WTC11 (cell line): ENCODE results near the gene MESP2. TPM values are rescaled to one million over a fixed set of nuclear protein-coding genes. Genes with fewer than 3 reads are reported as not detected.

Experiments used
- ATAC-seq: fragments of 200-7000 bp; cut with Tn5 transposase; 2 replicates; pipeline ENCODE4 v1.10.0; 2021; ENCODE audit warnings: mild to moderate bottlenecking, moderate library complexity
- CTCF ChIA-PET: fragments of 300-600 bp; sonication (Branson Sonifier 250); formaldehyde crosslinking; loops from one replicate; lab custom pipeline; 2021; ENCODE audit warnings: antibody characterized with exemption; lab: Charles Lee
- POLR2A ChIA-PET: fragments of 350-600 bp; sonication (Branson Sonifier 250); formaldehyde crosslinking; loops from one replicate; lab custom pipeline; 2021; ENCODE audit warnings: antibody characterized with exemption; lab: Charles Lee
- DNase-seq: peaks from one replicate; pipeline ENCODE4 v3.0.0; 2021; ENCODE audit warnings: low spot score
- H3K27ac Mint-ChIP-seq: 2 replicates; pipeline ENCODE4 v1.8.0; 2021; ENCODE audit warnings: mixed read lengths
- H3K27me3 Mint-ChIP-seq: 2 replicates; pipeline ENCODE4 v1.8.0; 2021; ENCODE audit warnings: low read depth, mild to moderate bottlenecking, moderate library complexity, mixed read lengths
- H3K36me3 Mint-ChIP-seq: 2 replicates; pipeline ENCODE4 v1.8.0; 2021; ENCODE audit warnings: mixed read lengths
- H3K4me1 Mint-ChIP-seq: 2 replicates; pipeline ENCODE4 v1.8.0; 2022; ENCODE audit warnings: mixed read lengths
- H3K4me3 Mint-ChIP-seq: 2 replicates; pipeline ENCODE4 v1.8.0; 2021; ENCODE audit warnings: mild to moderate bottlenecking, moderate library complexity, mixed read lengths
- H3K9me3 Mint-ChIP-seq: 2 replicates; pipeline ENCODE4 v1.8.0; 2021; ENCODE audit warnings: mixed read lengths
- CREB1 ChIP-seq: sonication (generic); formaldehyde crosslinking; IDR thresholded peaks from 2 replicates; pipeline ENCODE4 v1.8.0; 2023; ENCODE audit warnings: mild to moderate bottlenecking, missing genetic modification reagents
- ESRRA ChIP-seq: sonication (generic); formaldehyde crosslinking; IDR thresholded peaks from 2 replicates; pipeline ENCODE4 v1.8.1; 2022; ENCODE audit warnings: mild to moderate bottlenecking, missing genetic modification reagents, borderline replicate concordance
- GABPB1 ChIP-seq: sonication (generic); formaldehyde crosslinking; IDR thresholded peaks from 2 replicates; pipeline ENCODE4 v1.8.1; 2023; ENCODE audit warnings: mild to moderate bottlenecking, missing genetic modification reagents
- HMGA2 ChIP-seq: fragments of 250-450 bp; sonication (Bioruptor Pico); IDR thresholded peaks from 2 replicates; pipeline ENCODE4 v1.4.0; 2021; ENCODE audit warnings: mild to moderate bottlenecking, moderate library complexity
- HMGXB4 ChIP-seq: sonication (generic); formaldehyde crosslinking; IDR thresholded peaks from 2 replicates; pipeline ENCODE4 v1.8.1; 2023; ENCODE audit warnings: mild to moderate bottlenecking, moderate library complexity, missing genetic modification reagents
- JAZF1 ChIP-seq: fragments of 250-450 bp; sonication (Bioruptor Pico); IDR thresholded peaks from 2 replicates; pipeline ENCODE4 v1.9.0; 2021; ENCODE audit warnings: moderate library complexity, mild to moderate bottlenecking, inconsistent platforms
- JUN ChIP-seq: sonication (generic); formaldehyde crosslinking; IDR thresholded peaks from 2 replicates; pipeline ENCODE4 v1.8.0; 2023; ENCODE audit warnings: mild to moderate bottlenecking, missing genetic modification reagents
- NR1H2 ChIP-seq: sonication (generic); formaldehyde crosslinking; IDR thresholded peaks from 2 replicates; pipeline ENCODE4 v1.9.0; 2021; ENCODE audit warnings: mild to moderate bottlenecking, moderate library complexity, missing genetic modification reagents
- NR2C2 ChIP-seq: sonication (generic); formaldehyde crosslinking; IDR thresholded peaks from 2 replicates; pipeline ENCODE4 v1.8.0; 2022; ENCODE audit warnings: mild to moderate bottlenecking, missing genetic modification reagents
- NR3C1 ChIP-seq: sonication (generic); formaldehyde crosslinking; conservative IDR thresholded peaks from 2 replicates; pipeline ENCODE4 v1.8.1; 2023; ENCODE audit warnings: low read depth, mild to moderate bottlenecking, missing genetic modification reagents
- USF1 ChIP-seq: sonication (generic); formaldehyde crosslinking; IDR thresholded peaks from 2 replicates; pipeline ENCODE4 v1.8.0; 2022; ENCODE audit warnings: mild to moderate bottlenecking, missing genetic modification reagents
- USF2 ChIP-seq: sonication (generic); formaldehyde crosslinking; IDR thresholded peaks from 2 replicates; pipeline ENCODE4 v1.8.1; 2023; ENCODE audit warnings: mild to moderate bottlenecking, missing genetic modification reagents, moderate library complexity
- ZBTB21 ChIP-seq: sonication (generic); formaldehyde crosslinking; IDR thresholded peaks from 2 replicates; pipeline ENCODE4 v1.8.1; 2023; ENCODE audit warnings: mild to moderate bottlenecking, missing genetic modification reagents, borderline replicate concordance
- ZNF138 ChIP-seq: sonication (generic); formaldehyde crosslinking; conservative IDR thresholded peaks from 2 replicates; pipeline ENCODE4 v1.8.1; 2022; ENCODE audit warnings: mild to moderate bottlenecking, moderate library complexity, missing genetic modification reagents
- ZNF263 ChIP-seq: sonication (generic); formaldehyde crosslinking; IDR thresholded peaks from 2 replicates; pipeline ENCODE4 v1.8.1; 2022; ENCODE audit warnings: low read depth, mild to moderate bottlenecking, moderate library complexity, missing genetic modification reagents
- ZNF281 ChIP-seq: sonication (generic); formaldehyde crosslinking; IDR thresholded peaks from 2 replicates; pipeline ENCODE4 v1.8.0; 2023; ENCODE audit warnings: mild to moderate bottlenecking, missing genetic modification reagents
- ZNF671 ChIP-seq: fragments of 250-450 bp; sonication (Bioruptor Pico); IDR thresholded peaks from 2 replicates; pipeline ENCODE4 v1.8.0; 2021; ENCODE audit warnings: mild to moderate bottlenecking
- total RNA-seq: library from RNA; stranded (reverse); gene quantifications from 3 replicates; pipeline ENCODE4 v1.2.3, GENCODE V29; 2021

The MESP2 gene
- total RNA-seq, 1 experiment from 2014 or later = 0.68 TPM

GRCh38 chr15:89826671-89827655 is 50.8 kb downstream of the MESP2 start:
- ChIA-PET POLR2A (no interaction called here), CTCF (interaction anchor here (1.2 to 4.1 kb wide), 2 partner anchors 66 to 87 kb away, joined by 3 to 26 read pairs; no protein-coding TSS in a partner anchor)
- Mint-ChIP-seq H3K27me3 (no peaks in the 10 kb centered on the region), H3K27ac (peak overlapping the region; percentile 36; the same call in 1 of the 2 replicates), H3K9me3 (no peaks in the 10 kb centered on the region), H3K4me1 (peaks cover 14% of the 10 kb centered on the region), H3K36me3 (no peaks in the 10 kb centered on the region; the same call in 1 of the 2 replicates), H3K4me3 (no peak overlapping the region)
- TF ChIP-seq HMGA2 (CRISPR knock-in tag) (no peak), ZNF281 (CRISPR knock-in tag) (no peak), ZBTB21 (no peak), CREB1 (no peak), ZNF671 (no peak), GABPB1 (CRISPR knock-in tag) (no peak), ZNF138 (CRISPR knock-in tag) (no peak), ESRRA (CRISPR knock-in tag) (no peak), USF2 (CRISPR knock-in tag) (no peak), HMGXB4 (CRISPR knock-in tag) (no peak), ZNF263 (CRISPR knock-in tag) (no peak), JAZF1 (CRISPR knock-in tag) (no peak)
- DNase-seq (no peak), ATAC-seq (no peak)

GRCh38 chr15:89827829-89828228 is 51.7 kb downstream of the MESP2 start:
- ATAC-seq (0 out of 2 replicates have a peak, but pooled peaks have one; percentile 9), DNase-seq (no peak)
- TF ChIP-seq USF1 (CRISPR knock-in tag) (no peak), NR1H2 (CRISPR knock-in tag) (no peak), NR3C1 (CRISPR knock-in tag) (no peak), ZNF138 (CRISPR knock-in tag) (no peak), NR2C2 (CRISPR knock-in tag) (no peak), JUN (CRISPR knock-in tag) (no peak)
- Mint-ChIP-seq H3K36me3 (no peaks in the 10 kb centered on the region; the same call in 1 of the 2 replicates), H3K4me3 (no peak overlapping the region), H3K9me3 (no peaks in the 10 kb centered on the region), H3K27me3 (no peaks in the 10 kb centered on the region), H3K4me1 (peaks cover 14% of the 10 kb centered on the region), H3K27ac (no peak overlapping the region)
- POLR2A ChIA-PET = no interaction called here
- CTCF ChIA-PET = interaction anchor here (1.0 to 4.1 kb wide), 4 partner anchors 44 to 67 kb away, joined by 3 to 26 read pairs (median 8); partner anchors contain the start of gene MESP2

Other genes with a start within 250 kb of the MESP2 start
- 33.7 to 37.4 TPM (median 33.8 TPM) in 3 replicates for gene TICRR, start 200.9 kb upstream of the MESP2 start, total RNA-seq
- gene KIF7, start 120.9 kb upstream of the MESP2 start, total RNA-seq = 20.4 to 21.8 TPM (median 21.3 TPM) in 3 replicates
- gene PLIN1, start 97.0 kb upstream of the MESP2 start, total RNA-seq = 0.37 to 0.70 TPM (median 0.48 TPM) in 3 replicates
- 2.9 to 3.5 TPM (median 3.0 TPM) in 3 replicates for gene PEX11A, start 85.6 kb upstream of the MESP2 start, total RNA-seq
- gene WDR93, start 85.5 kb upstream of the MESP2 start, total RNA-seq = 0.09 TPM in 1 of 3 replicates, not detected in the others
- gene MESP1, start 25.1 kb upstream of the MESP2 start, total RNA-seq = 0.32 to 0.50 TPM (median 0.41 TPM) in 3 replicates
- gene ANPEP, start 38.5 kb downstream of the MESP2 start, total RNA-seq = 3.5 to 5.8 TPM (median 4.0 TPM) in 3 replicates
- 35.7 to 40.0 TPM (median 36.7 TPM) in 3 replicates for gene AP3S2, start 117.7 kb downstream of the MESP2 start, total RNA-seq
- gene ARPIN, start 136.6 kb downstream of the MESP2 start, total RNA-seq = 3.5 to 4.8 TPM (median 4.7 TPM) in 3 replicates
- 22.3 to 25.9 TPM (median 24.0 TPM) in 3 replicates for gene ZNF710, start 225.0 kb downstream of the MESP2 start, total RNA-seq